ENCODE data around the gene PCSK5. TPM values are rescaled to one million over a fixed set of nuclear protein-coding genes. Genes with fewer than 3 reads are reported as not detected.

The PCSK5 gene
- total and polyA plus RNA-seq, 2 of the 8 experiments (the other 6 are each of a cell fraction or from before 2014, with no cell fraction given) = 5.5 to 10.7 TPM

DNA sequence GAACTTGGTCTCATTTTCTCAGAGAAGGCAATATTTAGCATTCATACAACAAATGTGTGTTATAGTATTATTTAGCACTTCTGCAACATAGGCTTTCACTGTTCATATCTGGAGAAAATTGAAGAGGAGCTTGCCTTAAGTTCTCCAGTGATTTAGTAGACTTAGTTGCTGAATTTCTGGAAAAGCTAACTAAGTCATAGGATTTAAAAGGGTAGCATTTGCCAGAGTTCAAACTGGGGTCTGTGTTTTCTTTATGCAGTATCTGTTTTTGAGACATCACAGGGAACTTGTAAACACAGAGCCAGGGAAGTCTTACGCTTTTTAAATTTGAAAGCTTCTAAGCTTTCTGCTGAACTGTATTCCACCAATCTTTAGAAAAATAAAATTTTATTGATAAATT is 8.7 kb upstream of the PCSK5 start:
- Histone ChIP-seq H3K4me3 (ENCODE audit: extremely low read depth in 1 of 4, insufficient read depth in 2 of 4, low read depth in 3 of 4, low read length in 4 of 4) (no peak overlapping the region), H3K9me3 (ENCODE audit: insufficient read depth in 2 of 2, low read depth in 1 of 2, low read length in 1 of 2) (no peaks in the 10 kb centered on the region), H3K27me3 (replicated peaks in 1 of 4; ENCODE audit: control insufficient read depth in 3 of 4, extremely low read depth in 1 of 4, insufficient read depth in 3 of 4, low read length in 3 of 4) (no peaks in the 10 kb centered on the region), H3K4ac (replicated peaks; ENCODE audit: insufficient read length, low read depth, low read length) (no peak overlapping the region), H3K14ac (ENCODE audit: insufficient read length) (no peak overlapping the region), H3K23me2 (ENCODE audit: low read depth, low read length) (peaks cover 2% of the 10 kb centered on the region; the same call in 1 of the 2 replicates), H3K18ac (ENCODE audit: extremely low read depth, low read length) (no peak overlapping the region), H3K23ac (ENCODE audit: insufficient read length) (no peak overlapping the region), H4K91ac (replicated peaks; ENCODE audit: insufficient read length, low read length) (no peak overlapping the region), H2AK5ac (ENCODE audit: low read depth, low read length) (no peak overlapping the region), H3K4me1 (replicated peaks in 1 of 4; ENCODE audit: control insufficient read depth in 3 of 4, insufficient read depth in 4 of 4, low read length in 3 of 4) (peaks cover 0 to 7% (median 1%) of the 10 kb centered on the region in 4 experiments; a peak in 2 of 7 replicates), H2BK120ac (replicated peaks; ENCODE audit: low read depth, low read length) (no peak overlapping the region), H3K79me2 (ENCODE audit: control insufficient read depth in 1 of 2, insufficient read depth in 2 of 2, low read length in 2 of 2) (no peaks in the 10 kb centered on the region), H3K27ac (ENCODE audit: low read depth, low read length) (no peak overlapping the region), H2BK15ac (ENCODE audit: low read length) (no peak overlapping the region), H2BK12ac (ENCODE audit: low read depth, low read length) (no peak overlapping the region), H3K56ac (replicated peaks; ENCODE audit: insufficient read length, low read depth, low read length) (no peak overlapping the region), H2AFZ (ENCODE audit: low read length) (no peak overlapping the region), H3K9ac (replicated peaks in 1 of 4; ENCODE audit: extremely low read depth in 1 of 4, low read depth in 3 of 4, low read length in 3 of 4) (no peak overlapping the region), H2BK5ac (ENCODE audit: low read depth, low read length) (no peak overlapping the region), H3K79me1 (ENCODE audit: low read depth, low read length) (no peaks in the 10 kb centered on the region), H2BK20ac (ENCODE audit: low read length) (no peak overlapping the region), H4K8ac (ENCODE audit: extremely low read depth, insufficient read depth, low read length) (no peak overlapping the region), H4K20me1 (replicated peaks in 1 of 2; ENCODE audit: control insufficient read depth in 1 of 2, insufficient read depth in 2 of 2, low read length in 2 of 2) (no peaks in the 10 kb centered on the region), H3K4me2 (ENCODE audit: insufficient read depth in 1 of 2, low read depth in 2 of 2, low read length in 2 of 2) (no peak overlapping the region), H4K5ac (ENCODE audit: insufficient read length, low read depth, low read length) (no peak overlapping the region), H3K36me3 (ENCODE audit: control insufficient read depth in 2 of 4, insufficient read depth in 4 of 4, low read length in 3 of 4) (no peaks in the 10 kb centered on the region)
- DNase-seq (ENCODE audit: low read depth in 1 of 2, low spot score in 2 of 2) (no peak), FAIRE-seq (no peak)
- TF ChIP-seq, protein P1, sequence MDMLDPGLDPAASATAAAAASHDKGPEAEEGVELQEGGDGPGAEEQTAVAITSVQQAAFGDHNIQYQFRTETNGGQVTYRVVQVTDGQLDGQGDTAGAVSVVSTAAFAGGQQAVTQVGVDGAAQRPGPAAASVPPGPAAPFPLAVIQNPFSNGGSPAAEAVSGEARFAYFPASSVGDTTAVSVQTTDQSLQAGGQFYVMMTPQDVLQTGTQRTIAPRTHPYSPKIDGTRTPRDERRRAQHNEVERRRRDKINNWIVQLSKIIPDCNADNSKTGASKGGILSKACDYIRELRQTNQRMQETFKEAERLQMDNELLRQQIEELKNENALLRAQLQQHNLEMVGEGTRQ (IDR thresholded peaks at IDR 0.05; ENCODE audit: low read length) = no peak
- TF ChIP-seq GABPA (IDR thresholded peaks at IDR 0.05; ENCODE audit: borderline replicate concordance, insufficient read depth, low read length) (no peak), NANOG (IDR thresholded peaks at IDR 0.05; ENCODE audit: insufficient read depth, low read depth, low read length, poor library complexity, severe bottlenecking) (no peak), E2F6 (IDR thresholded peaks at IDR 0.05) (no peak), YY1 (IDR thresholded peaks at IDR 0.05; ENCODE audit: low read depth, low read length) (no peak), SRF (IDR thresholded peaks at IDR 0.05; ENCODE audit: low read depth, low read length) (no peak), SIRT6 (IDR thresholded peaks at IDR 0.05; ENCODE audit: low read length) (no peak), JUND (IDR thresholded peaks at IDR 0.05; ENCODE audit: low read length) (no peak)
- ChIA-PET CTCF (ENCODE audit: partially characterized antibody) (interaction anchor here (0.9 to 4.6 kb wide), 2 partner anchors 10 to 15 kb away, joined by 3 to 18 read pairs; no protein-coding TSS in a partner anchor), POLR2A (ENCODE audit: partially characterized antibody) (no interaction called here)
- 87% methylated on average over 1 of the region's 1 CpG; no CpG with 5 or more reads in 1 of the 2 experiments for WGBS, 2 experiments (ENCODE audit: extremely low coverage in 1 of 2, insufficient coverage in 1 of 2, insufficient read length in 1 of 2, insufficient replicate concordance in 2 of 2, low coverage in 1 of 2, low lambda C conversion rate in 2 of 2, missing lambda C conversion rate in 1 of 2)
